HL-60 (cell line): Measurements from ENCODE around the gene LPCAT1.

Source experiments
- CTCF ChIP-seq: IDR thresholded peaks from one replicate; pipeline ENCODE4 v1.5.1; 2011; ENCODE audit warnings: low read length, control low read depth, inconsistent platforms; ENCODE audit not compliant: insufficient read depth
- GABPA ChIP-seq: IDR thresholded peaks from 2 replicates; pipeline ENCODE4 v1.6.1; 2012; ENCODE audit warnings: low read depth
- POLR2AphosphoS5 ChIP-seq: IDR thresholded peaks from 2 replicates; pipeline ENCODE4 v1.6.1; 2012; ENCODE audit warnings: low read depth
- SPI1 ChIP-seq: IDR thresholded peaks from 2 replicates; pipeline ENCODE4 v1.6.1; 2012; ENCODE audit warnings: low read depth, mild to moderate bottlenecking, borderline replicate concordance
- TF ChIP-seq, protein P1 (sequence below): IDR thresholded peaks from 2 replicates; pipeline ENCODE4 v1.6.1; 2012; ENCODE audit warnings: low read depth; ENCODE audit not compliant: insufficient replicate concordance

GRCh38 chr5:1555808-1556731 is 32.3 kb upstream of the LPCAT1 start:
- TF ChIP-seq, protein P1, sequence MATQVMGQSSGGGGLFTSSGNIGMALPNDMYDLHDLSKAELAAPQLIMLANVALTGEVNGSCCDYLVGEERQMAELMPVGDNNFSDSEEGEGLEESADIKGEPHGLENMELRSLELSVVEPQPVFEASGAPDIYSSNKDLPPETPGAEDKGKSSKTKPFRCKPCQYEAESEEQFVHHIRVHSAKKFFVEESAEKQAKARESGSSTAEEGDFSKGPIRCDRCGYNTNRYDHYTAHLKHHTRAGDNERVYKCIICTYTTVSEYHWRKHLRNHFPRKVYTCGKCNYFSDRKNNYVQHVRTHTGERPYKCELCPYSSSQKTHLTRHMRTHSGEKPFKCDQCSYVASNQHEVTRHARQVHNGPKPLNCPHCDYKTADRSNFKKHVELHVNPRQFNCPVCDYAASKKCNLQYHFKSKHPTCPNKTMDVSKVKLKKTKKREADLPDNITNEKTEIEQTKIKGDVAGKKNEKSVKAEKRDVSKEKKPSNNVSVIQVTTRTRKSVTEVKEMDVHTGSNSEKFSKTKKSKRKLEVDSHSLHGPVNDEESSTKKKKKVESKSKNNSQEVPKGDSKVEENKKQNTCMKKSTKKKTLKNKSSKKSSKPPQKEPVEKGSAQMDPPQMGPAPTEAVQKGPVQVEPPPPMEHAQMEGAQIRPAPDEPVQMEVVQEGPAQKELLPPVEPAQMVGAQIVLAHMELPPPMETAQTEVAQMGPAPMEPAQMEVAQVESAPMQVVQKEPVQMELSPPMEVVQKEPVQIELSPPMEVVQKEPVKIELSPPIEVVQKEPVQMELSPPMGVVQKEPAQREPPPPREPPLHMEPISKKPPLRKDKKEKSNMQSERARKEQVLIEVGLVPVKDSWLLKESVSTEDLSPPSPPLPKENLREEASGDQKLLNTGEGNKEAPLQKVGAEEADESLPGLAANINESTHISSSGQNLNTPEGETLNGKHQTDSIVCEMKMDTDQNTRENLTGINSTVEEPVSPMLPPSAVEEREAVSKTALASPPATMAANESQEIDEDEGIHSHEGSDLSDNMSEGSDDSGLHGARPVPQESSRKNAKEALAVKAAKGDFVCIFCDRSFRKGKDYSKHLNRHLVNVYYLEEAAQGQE = no peak
- TF ChIP-seq POLR2AphosphoS5 (no peak), CTCF (no peak), GABPA (no peak), SPI1 (no peak)
